ENCODE measurements around the gene SYK. TPM values are rescaled to one million over a fixed set of nuclear protein-coding genes. Genes with fewer than 3 reads are reported as not detected.

The SYK gene
- total RNA-seq, 4 donors from 2014 or later = 10.2 to 72.4 (median 25.9) TPM

DNA sequence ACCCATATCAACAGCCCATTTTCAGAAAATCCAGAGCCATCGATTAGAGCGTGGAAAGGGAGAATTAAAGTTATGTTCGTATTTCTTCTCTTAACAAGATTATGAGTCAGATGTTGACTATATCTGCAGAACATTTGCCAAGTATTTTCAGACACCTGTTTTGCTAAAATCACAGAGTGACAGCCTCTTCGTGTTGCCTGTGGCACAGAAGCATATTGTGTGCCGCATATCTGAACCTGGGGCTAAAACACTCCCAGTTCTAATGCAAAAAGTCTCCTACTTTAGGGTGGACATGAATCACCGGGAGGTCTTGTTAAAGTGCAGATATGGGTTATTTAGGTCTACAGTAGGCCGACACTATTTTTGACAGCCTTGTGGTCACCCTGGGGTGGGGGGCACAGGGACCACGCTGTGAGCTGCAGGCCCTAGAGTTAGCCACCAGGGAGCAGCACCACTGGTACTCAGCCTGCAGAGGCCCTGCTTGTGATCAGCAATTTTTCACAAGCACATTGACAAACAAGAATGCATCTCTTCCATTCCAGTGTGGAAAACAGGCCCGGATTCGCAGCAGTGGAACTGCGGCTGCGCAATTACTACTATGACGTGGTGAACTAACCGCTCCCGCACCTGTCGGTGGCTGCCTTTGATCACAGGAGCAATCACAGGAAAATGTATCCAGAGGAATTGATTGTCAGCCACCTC lies 93.5 kb downstream of the SYK start:
- TF ChIP-seq CTCF (IDR thresholded peaks at IDR 0.05; ENCODE audit: low read depth) = no peak

GRCh38 chr9:90895786-90896185 lies 94.2 kb downstream of the SYK start:
- TF ChIP-seq CTCF (IDR thresholded peaks at IDR 0.05; ENCODE audit: low read depth) = no peak

DNA sequence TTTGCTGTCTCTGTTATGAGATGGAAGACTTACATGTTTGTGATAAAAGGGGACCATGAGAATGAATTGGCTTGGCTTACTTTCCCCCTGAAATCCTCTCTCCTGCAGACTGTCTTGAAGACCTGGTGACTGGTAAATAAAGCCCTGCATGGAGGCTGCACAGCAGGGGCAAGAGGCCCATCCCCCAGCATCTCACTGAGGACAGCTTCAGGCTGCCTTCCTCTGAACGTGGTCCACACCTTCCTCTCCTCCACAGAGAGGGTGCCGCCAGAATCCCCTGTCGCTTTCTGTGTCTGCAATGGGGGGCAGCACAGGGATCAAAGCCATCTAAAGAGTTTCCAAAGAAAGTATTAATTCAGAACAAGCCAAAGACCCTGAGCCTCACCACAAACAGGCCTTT lies 94.6 kb downstream of the SYK start:
- TF ChIP-seq CTCF (IDR thresholded peaks at IDR 0.05; ENCODE audit: low read depth) = no peak

- no peak for TF ChIP-seq CTCF (IDR thresholded peaks at IDR 0.05; ENCODE audit: low read depth)
Measured at GRCh38 chr9:90898228-90898627, 96.6 kb downstream of the SYK start.

- no peak for TF ChIP-seq CTCF (IDR thresholded peaks at IDR 0.05; ENCODE audit: low read depth)
Measured at GRCh38 chr9:90899287-90899686, 97.7 kb downstream of the SYK start.

DNA sequence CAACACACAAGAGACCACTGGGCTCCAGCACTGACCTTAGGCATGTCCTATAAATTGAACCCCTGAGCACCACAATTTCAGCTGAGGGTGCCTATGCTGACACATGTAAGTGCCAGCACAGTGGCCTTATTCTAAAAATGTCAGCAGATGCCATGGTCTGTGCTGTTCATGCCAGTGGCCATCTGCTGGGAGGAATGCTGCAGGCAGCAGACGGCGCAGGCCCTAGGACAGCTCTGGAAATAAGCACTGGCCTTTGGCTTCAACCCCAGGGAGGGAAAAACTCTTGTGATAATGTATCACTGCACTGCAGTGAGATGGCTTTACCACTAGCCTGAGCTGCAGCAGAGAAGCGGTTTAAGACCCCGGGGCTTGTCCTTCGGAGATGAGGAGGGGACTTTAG lies 98.5 kb downstream of the SYK start:
- no peak for TF ChIP-seq CTCF (IDR thresholded peaks at IDR 0.05; ENCODE audit: low read depth)

- no peak for TF ChIP-seq CTCF (IDR thresholded peaks at IDR 0.05; ENCODE audit: low read depth)
Measured at GRCh38 chr9:90901933-90902332, 100.3 kb downstream of the SYK start.
